Keratinocyte (primary cell): ENCODE results near the gene PLAAT2.

Experiments used
- EZH2 ChIP-seq: IDR thresholded peaks from one replicate; pipeline ENCODE4 v1.6.1; 2012; ENCODE audit warnings: inconsistent platforms, mild to moderate bottlenecking, low read length, moderate library complexity
- TF ChIP-seq, protein P1 (sequence below), 3 experiments: IDR thresholded peaks in 1 of 3; conservative IDR thresholded peaks in 1 of 3; optimal IDR thresholded peaks in 1 of 3; 2 replicates in 2 of 3; 3 replicates in 1 of 3; pipeline versions ENCODE3 to v1.5.1; 2011; ENCODE audit warnings: low read length in 3 of 3, mild to moderate bottlenecking in 3 of 3, moderate library complexity in 2 of 3, control low read depth in 1 of 3, inconsistent platforms in 1 of 3; ENCODE audit not compliant: insufficient read depth in 2 of 3; ENCODE audit errors: extremely low read depth in 1 of 3

- TF ChIP-seq, protein P1, sequence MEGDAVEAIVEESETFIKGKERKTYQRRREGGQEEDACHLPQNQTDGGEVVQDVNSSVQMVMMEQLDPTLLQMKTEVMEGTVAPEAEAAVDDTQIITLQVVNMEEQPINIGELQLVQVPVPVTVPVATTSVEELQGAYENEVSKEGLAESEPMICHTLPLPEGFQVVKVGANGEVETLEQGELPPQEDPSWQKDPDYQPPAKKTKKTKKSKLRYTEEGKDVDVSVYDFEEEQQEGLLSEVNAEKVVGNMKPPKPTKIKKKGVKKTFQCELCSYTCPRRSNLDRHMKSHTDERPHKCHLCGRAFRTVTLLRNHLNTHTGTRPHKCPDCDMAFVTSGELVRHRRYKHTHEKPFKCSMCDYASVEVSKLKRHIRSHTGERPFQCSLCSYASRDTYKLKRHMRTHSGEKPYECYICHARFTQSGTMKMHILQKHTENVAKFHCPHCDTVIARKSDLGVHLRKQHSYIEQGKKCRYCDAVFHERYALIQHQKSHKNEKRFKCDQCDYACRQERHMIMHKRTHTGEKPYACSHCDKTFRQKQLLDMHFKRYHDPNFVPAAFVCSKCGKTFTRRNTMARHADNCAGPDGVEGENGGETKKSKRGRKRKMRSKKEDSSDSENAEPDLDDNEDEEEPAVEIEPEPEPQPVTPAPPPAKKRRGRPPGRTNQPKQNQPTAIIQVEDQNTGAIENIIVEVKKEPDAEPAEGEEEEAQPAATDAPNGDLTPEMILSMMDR (optimal IDR thresholded peaks at IDR 0.05 in 1 of 3, IDR thresholded peaks at IDR 0.05 in 1 of 3, conservative IDR thresholded peaks at IDR 0.05 in 1 of 3; ENCODE audit: extremely low read depth in 1 of 3, insufficient read depth in 2 of 3, low read length in 3 of 3) = no peak
- TF ChIP-seq EZH2 = no peak
Observed at GRCh38 chr11:63553759-63554158, 9.4 kb downstream of the PLAAT2 start.
